Sigmoid colon (tissue), 7 donors: Measurements from ENCODE around the gene HSFX3. TPM values are rescaled to one million over a fixed set of nuclear protein-coding genes. Genes with fewer than 3 reads are reported as not detected.
"Not testable (repeated sequence)": the region's sequence is repeated elsewhere in the genome, so short reads cannot be mapped to it uniquely, and the experiment has no call there.

Experiments used
- DNase-seq: peaks from one replicate; pipeline ENCODE4 v3.0.0-alpha.2; 2019
- H3K27ac ChIP-seq, 4 donors: fragments of 200-600 bp; sonication (generic); one replicate each; pipeline ENCODE4 v1.5.1; 2016 to 2019; ENCODE audit warnings: mild to moderate bottlenecking in 1 of 4
- H3K27me3 ChIP-seq, 3 donors: fragments of 200-600 bp; sonication (generic); one replicate each; pipeline ENCODE4 v1.5.1; 2019; ENCODE audit warnings: mild to moderate bottlenecking in 1 of 3
- H3K36me3 ChIP-seq, 4 donors: fragments of 200-600 bp; sonication (generic); one replicate each; pipeline ENCODE4 v1.5.1; 2016 to 2019
- H3K4me1 ChIP-seq, 4 donors: fragments of 200-600 bp; sonication (generic); one replicate each; pipeline ENCODE4 v1.5.1; 2017 to 2019
- H3K4me3 ChIP-seq, 4 donors: fragments of 200-600 bp; sonication (generic); one replicate each; pipeline ENCODE4 v1.5.1; 2017 to 2019; ENCODE audit warnings: mild to moderate bottlenecking in 2 of 4, moderate library complexity in 1 of 4
- H3K9me3 ChIP-seq, 4 donors: fragments of 200-600 bp in 3 of 4; sonication (generic) in 3 of 4; one replicate each; pipeline versions ENCODE4 v1.5.1 to v1.6.1; 2013 to 2019
- EP300 ChIP-seq, 4 donors: sonication (generic); formaldehyde crosslinking; IDR thresholded peaks; one replicate each; pipeline ENCODE4 v1.6.1; 2017; ENCODE audit warnings: antibody characterized with exemption in 4 of 4
- POLR2A ChIP-seq, 2 donors: fragments of 450-650 bp; IDR thresholded peaks; one replicate each; pipeline ENCODE4 v1.6.1; 2016; ENCODE audit warnings: antibody characterized with exemption in 2 of 2, mild to moderate bottlenecking in 2 of 2, moderate library complexity in 2 of 2
- POLR2AphosphoS5 ChIP-seq, 4 donors: sonication (generic); formaldehyde crosslinking; IDR thresholded peaks; one replicate each; pipeline ENCODE4 v1.6.1; 2017; ENCODE audit warnings: antibody characterized with exemption in 4 of 4
- WGBS, 2 donors: extraction: QIAGEN DNeasy Blood & Tissue Kit; methylation state at CpG; one replicate each; pipeline ENCODE4 v1.1.7; 2013; 5-methylcytosine and 5-hydroxymethylcytosine counted together
- intact Hi-C: fragments of 100-400 bp; cut with DNase I; formaldehyde crosslinking; loops from one replicate; pipeline ENCODE4 v1.15.1; 2023
- polyA plus RNA-seq, 3 donors: library from polyadenylated mRNA; stranded (reverse); fragments of 200-250 nt; gene quantifications; one replicate each; pipeline ENCODE4 v1.2.3, GENCODE V29; 2013
- total RNA-seq, 4 donors: library from RNA; depleted of rRNA; stranded (reverse); fragments of >200 nt; gene quantifications; one replicate each; pipeline ENCODE4 v1.1.0, GENCODE V29; 2016
- TF ChIP-seq, protein P1 (sequence below), 4 experiments: fragments of 450-650 bp in 3 of 4; fragments of 200-600 bp in 1 of 4; IDR thresholded peaks; one replicate each; pipeline ENCODE4 v1.5.1; 2016 to 2019; ENCODE audit warnings: antibody characterized with exemption in 4 of 4, mild to moderate bottlenecking in 3 of 4, moderate library complexity in 2 of 4
- donor health status: healthy with polysubstance abuse.
- donor health status: Bipolar disorder and iron deficiency.
- donor health status: healthy.

HSFX3 gene
- total and polyA plus RNA-seq, 7 donors, result not detected

DNA sequence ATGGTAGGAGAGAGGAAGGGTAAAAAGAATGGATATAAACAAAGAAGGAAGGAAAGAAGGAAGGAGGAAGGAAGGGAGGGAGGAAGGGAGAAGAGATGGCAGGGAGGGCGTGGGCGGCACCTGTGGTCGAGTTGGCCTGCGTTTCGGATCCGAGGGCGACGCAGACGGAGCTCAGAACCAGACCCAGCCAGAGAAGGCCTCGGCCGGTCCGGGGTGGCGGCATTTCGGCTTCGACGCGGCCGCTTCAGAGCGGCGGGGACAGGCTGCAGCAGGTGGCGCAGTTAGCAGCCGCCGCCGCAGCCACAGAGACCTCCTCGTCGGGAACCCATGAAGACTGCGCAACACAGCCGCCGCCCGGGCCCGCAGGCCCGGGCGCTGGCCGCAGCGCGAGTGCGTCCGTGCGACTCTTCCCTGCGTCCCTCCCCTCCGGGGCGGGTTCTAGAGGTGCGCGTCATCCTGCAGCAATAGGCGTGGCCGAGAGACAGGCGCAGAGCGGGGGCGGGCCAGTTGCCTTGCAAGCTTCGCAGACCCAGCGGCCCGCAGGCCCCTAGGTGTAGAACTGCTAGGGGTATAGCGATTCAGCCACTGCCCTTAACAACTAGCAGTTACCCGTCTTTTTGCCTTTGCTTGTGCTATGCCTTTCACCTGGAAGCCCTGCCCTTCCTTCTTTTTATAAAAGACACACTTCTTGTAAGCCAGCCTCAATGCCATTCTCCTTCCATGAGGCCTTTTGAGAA, 44.6 kb downstream of the HSFX3 start, which contains the start of gene IDS:
IDS (minus strand) TSS at position 392 of the 737 bp plus-strand sequence; CDS start at position 223, 169 bp downstream.
- WGBS, 2 donors, result 0 to 1% methylated on average over 54 of the region's 54 CpGs
- TF ChIP-seq POLR2AphosphoS5 (IDR thresholded peaks at IDR 0.05), result peak; percentile 68 to 92 (median 88)
- TF ChIP-seq, protein P1, sequence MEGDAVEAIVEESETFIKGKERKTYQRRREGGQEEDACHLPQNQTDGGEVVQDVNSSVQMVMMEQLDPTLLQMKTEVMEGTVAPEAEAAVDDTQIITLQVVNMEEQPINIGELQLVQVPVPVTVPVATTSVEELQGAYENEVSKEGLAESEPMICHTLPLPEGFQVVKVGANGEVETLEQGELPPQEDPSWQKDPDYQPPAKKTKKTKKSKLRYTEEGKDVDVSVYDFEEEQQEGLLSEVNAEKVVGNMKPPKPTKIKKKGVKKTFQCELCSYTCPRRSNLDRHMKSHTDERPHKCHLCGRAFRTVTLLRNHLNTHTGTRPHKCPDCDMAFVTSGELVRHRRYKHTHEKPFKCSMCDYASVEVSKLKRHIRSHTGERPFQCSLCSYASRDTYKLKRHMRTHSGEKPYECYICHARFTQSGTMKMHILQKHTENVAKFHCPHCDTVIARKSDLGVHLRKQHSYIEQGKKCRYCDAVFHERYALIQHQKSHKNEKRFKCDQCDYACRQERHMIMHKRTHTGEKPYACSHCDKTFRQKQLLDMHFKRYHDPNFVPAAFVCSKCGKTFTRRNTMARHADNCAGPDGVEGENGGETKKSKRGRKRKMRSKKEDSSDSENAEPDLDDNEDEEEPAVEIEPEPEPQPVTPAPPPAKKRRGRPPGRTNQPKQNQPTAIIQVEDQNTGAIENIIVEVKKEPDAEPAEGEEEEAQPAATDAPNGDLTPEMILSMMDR (IDR thresholded peaks at IDR 0.05), result no peak
- TF ChIP-seq POLR2A (IDR thresholded peaks at IDR 0.05), result peak; percentile 91 to 95
- no peak for TF ChIP-seq EP300 (IDR thresholded peaks at IDR 0.05)
- H3K27ac ChIP-seq, result peak within 1 kb of the TSS; percentile 83 to 94 (median 88)
- peak; percentile 96 for DNase-seq
- no peaks in the 10 kb centered on the region for H3K9me3 ChIP-seq
- peak within 1 kb of the TSS; percentile 65 to 69 (median 68) for H3K4me3 ChIP-seq
- peaks cover 0 to 10% (median 2%) of the 10 kb centered on the region in 4 donors for H3K4me1 ChIP-seq
- H3K36me3 ChIP-seq, result peaks cover 0 to 19% (median 0%) of the 10 kb centered on the region in 4 donors
- intact Hi-C loops, result loop anchor here (2.0 kb wide), 2 partner anchors 36 to 126 kb away; partner anchors contain the start of genes EOLA1 and TMEM185A
- H3K27me3 ChIP-seq, result no peaks in the 10 kb centered on the region

- H3K36me3 ChIP-seq, result peaks cover 0 to 25% (median 0%) of the 10 kb centered on the region in 4 donors
- H3K4me1 ChIP-seq, result peaks cover 0 to 10% (median 2%) of the 10 kb centered on the region in 4 donors
- no peak for TF ChIP-seq EP300 (IDR thresholded peaks at IDR 0.05)
- TF ChIP-seq, protein P1 (IDR thresholded peaks at IDR 0.05), result no peak
- TF ChIP-seq POLR2A (IDR thresholded peaks at IDR 0.05), result no peak
- TF ChIP-seq POLR2AphosphoS5 (IDR thresholded peaks at IDR 0.05), result no peak
- WGBS, 2 donors, result 34 to 54% methylated on average over 10 of the region's 10 CpGs
- intact Hi-C loops, result loop anchor here (2.0 kb wide), 2 partner anchors 36 to 126 kb away; partner anchors contain the start of genes EOLA1 and TMEM185A
- peak overlapping the region; percentile 83 to 94 (median 88) for H3K27ac ChIP-seq
- H3K27me3 ChIP-seq, result no peaks in the 10 kb centered on the region
- H3K9me3 ChIP-seq, result no peaks in the 10 kb centered on the region
- H3K4me3 ChIP-seq, result peak overlapping the region; percentile 65 to 69 (median 68)
- DNase-seq, result no peak
Observed at GRCh38 chrX:149504226-149504914, 45.4 kb downstream of the HSFX3 start.

DNA sequence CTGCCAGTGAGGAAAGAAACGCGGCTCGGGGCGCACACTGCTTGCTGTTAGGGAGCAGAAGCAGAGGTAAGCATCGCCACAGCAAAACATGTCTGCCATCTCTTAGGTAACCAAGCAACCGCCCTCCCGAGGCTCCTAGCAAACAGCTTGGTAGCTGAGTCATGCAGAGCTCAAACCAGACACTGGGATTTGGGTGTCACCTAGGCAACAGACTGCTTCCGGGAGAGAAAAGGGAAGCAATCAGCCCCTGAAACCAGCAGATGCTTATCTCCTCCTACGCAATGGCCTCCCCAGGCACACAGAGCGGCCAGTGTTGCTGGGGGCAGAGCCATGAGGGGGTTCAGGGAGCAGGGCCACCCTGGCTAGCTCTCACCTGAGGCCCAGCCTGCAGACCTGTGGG, 46.3 kb downstream of the HSFX3 start:
- Histone ChIP-seq H3K4me1 (peaks cover 0 to 10% (median 2%) of the 10 kb centered on the region in 4 donors), H3K4me3 (peak overlapping the region in 1 of 4 donors; percentile 65), H3K36me3 (peaks cover 0 to 26% (median 0%) of the 10 kb centered on the region in 4 donors), H3K27ac (peak overlapping the region; percentile 49 to 89 (median 86))
- 30 to 68% methylated on average over 5 to 6 of the region's 10 CpGs for WGBS, 2 donors
- H3K27me3 ChIP-seq, H3K9me3 ChIP-seq, intact Hi-C loops, DNase-seq: not testable (repeated sequence)

DNA sequence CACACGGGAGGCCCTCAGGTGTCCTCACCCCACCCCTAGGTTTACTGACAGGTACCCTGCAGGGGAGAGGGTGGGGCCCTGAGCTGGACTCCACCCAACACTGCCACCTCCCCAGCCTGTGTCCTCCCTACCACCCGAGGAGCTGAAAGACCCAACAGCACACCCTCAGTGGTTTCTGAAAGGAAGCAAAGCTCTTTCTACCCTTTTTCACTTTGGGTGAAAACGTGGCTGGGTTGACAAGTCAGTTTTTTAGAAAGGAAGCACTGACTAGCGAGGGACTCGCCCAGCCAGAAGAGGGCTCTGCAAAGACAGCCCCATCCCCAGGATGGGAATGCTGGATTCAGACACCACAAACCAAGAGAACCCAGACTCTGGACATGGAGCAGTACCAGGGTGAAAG, 46.8 kb downstream of the HSFX3 start:
- H3K9me3 ChIP-seq, H3K27ac ChIP-seq, DNase-seq, H3K4me3 ChIP-seq, H3K27me3 ChIP-seq, intact Hi-C loops: not testable (repeated sequence)
- WGBS, 2 donors, result 56 to 61% methylated on average over 5 of the region's 5 CpGs
- Histone ChIP-seq H3K4me1 (peaks cover 0 to 10% (median 2%) of the 10 kb centered on the region in 4 donors), H3K36me3 (peaks cover 0 to 31% (median under 1%) of the 10 kb centered on the region in 4 donors)

GRCh38 chrX:149499766-149500165, 50.0 kb downstream of the HSFX3 start:
- Histone ChIP-seq H3K27me3 (no peaks in the 10 kb centered on the region), H3K9me3 (no peaks in the 10 kb centered on the region), H3K4me3 (no peak overlapping the region), H3K4me1 (peaks cover 0 to 4% (median 2%) of the 10 kb centered on the region in 4 donors), H3K36me3 (peaks cover 3 to 63% (median 16%) of the 10 kb centered on the region in 4 donors), H3K27ac (no peak overlapping the region)
- TF ChIP-seq EP300 (IDR thresholded peaks at IDR 0.05) (no peak), POLR2AphosphoS5 (IDR thresholded peaks at IDR 0.05) (no peak), POLR2A (IDR thresholded peaks at IDR 0.05) (no peak)
- TF ChIP-seq, protein P1 (IDR thresholded peaks at IDR 0.05), result no peak
- WGBS, 2 donors, result 88 to 90% methylated on average over 5 of the region's 5 CpGs
- intact Hi-C loops, result no loop called here
- DNase-seq, result no peak
